ENCODE results near the gene PIGW.

The PIGW gene

GRCh38 chr17:36534840-36535668 lies at the start of gene PIGW, which contains the start of gene MYO19:
TSS of gene PIGW (plus strand) at chr17:36534987. CDS start at chr17:36537102, 2,115 bp downstream.
TSS of gene MYO19 (minus strand) at chr17:36534868. CDS start at chr17:36532538, 2,330 bp downstream.
- peak; percentile 72 for DNase-seq (ENCODE audit: low read depth in 2 of 2)

GRCh38 chr17:36485027-36485426 lies 49.8 kb upstream of the PIGW start:
- DNase-seq (ENCODE audit: low read depth in 2 of 2): no peak

- no peak for DNase-seq (ENCODE audit: low read depth in 2 of 2)
Measured at GRCh38 chr17:36485805-36486203, 49.0 kb upstream of the PIGW start.

- peak; percentile 71 to 81 for DNase-seq (ENCODE audit: low read depth in 2 of 2)
Measured at GRCh38 chr17:36486204-36487194, 48.3 kb upstream of the PIGW start, which contains the start of gene ZNHIT3. TSS of gene ZNHIT3 (plus strand) at chr17:36486681. CDS start at chr17:36486700, 19 bp downstream.

GRCh38 chr17:36493956-36494355 lies 40.8 kb upstream of the PIGW start:
- no peak for DNase-seq (ENCODE audit: low read depth in 2 of 2)

GRCh38 chr17:36494674-36495073 lies 40.1 kb upstream of the PIGW start:
- no peak for DNase-seq (ENCODE audit: low read depth in 2 of 2)

GRCh38 chr17:36495076-36495578 lies 39.7 kb upstream of the PIGW start:
- DNase-seq (ENCODE audit: low read depth in 2 of 2): no peak

GRCh38 chr17:36496018-36496789 lies 38.6 kb upstream of the PIGW start:
- no peak for DNase-seq (ENCODE audit: low read depth in 2 of 2)

GRCh38 chr17:36498155-36498554 lies 36.6 kb upstream of the PIGW start:
- no peak for DNase-seq (ENCODE audit: low read depth in 2 of 2)

- DNase-seq (ENCODE audit: low read depth in 2 of 2): no peak
Measured at GRCh38 chr17:36498560-36499300, 36.1 kb upstream of the PIGW start.

- no peak for DNase-seq (ENCODE audit: low read depth in 2 of 2)
Measured at GRCh38 chr17:36500745-36501225, 34.0 kb upstream of the PIGW start.

GRCh38 chr17:36501351-36501750 lies 33.4 kb upstream of the PIGW start:
- DNase-seq (ENCODE audit: low read depth in 2 of 2): no peak

- no peak for DNase-seq (ENCODE audit: low read depth in 2 of 2)
Measured at GRCh38 chr17:36501963-36502362, 32.8 kb upstream of the PIGW start.

- DNase-seq (ENCODE audit: low read depth in 2 of 2): no peak
Measured at GRCh38 chr17:36503456-36504155, 31.2 kb upstream of the PIGW start.

GRCh38 chr17:36504156-36504545 lies 30.6 kb upstream of the PIGW start:
- no peak for DNase-seq (ENCODE audit: low read depth in 2 of 2)

- no peak for DNase-seq (ENCODE audit: low read depth in 2 of 2)
Measured at GRCh38 chr17:36505171-36505570, 29.6 kb upstream of the PIGW start.

- no peak for DNase-seq (ENCODE audit: low read depth in 2 of 2)
Measured at GRCh38 chr17:36506249-36506826, 28.4 kb upstream of the PIGW start.

GRCh38 chr17:36506831-36507230 lies 28.0 kb upstream of the PIGW start:
- no peak for DNase-seq (ENCODE audit: low read depth in 2 of 2)

- no peak for DNase-seq (ENCODE audit: low read depth in 2 of 2)
Measured at GRCh38 chr17:36507266-36507665, 27.5 kb upstream of the PIGW start.
